Measurements from ENCODE around the gene ACER3.
A peak's percentile ranks its signal among the peaks of the same experiment; 100 is the strongest.

The ACER3 gene

GRCh38 chr11:77030834-77031414, 170.2 kb downstream of the ACER3 start:
- H3K4me3 ChIP-seq (ENCODE audit: low read length), result no peak overlapping the region
- no peaks in the 10 kb centered on the region for H3K4me1 ChIP-seq (ENCODE audit: control insufficient read depth, insufficient read depth, low read length)
- no peaks in the 10 kb centered on the region for H3K36me3 ChIP-seq (ENCODE audit: control insufficient read depth, insufficient read depth, low read length)
- no peak overlapping the region for H3K27ac ChIP-seq (ENCODE audit: low read depth, low read length)
- H3K9ac ChIP-seq (ENCODE audit: low read length), result no peak overlapping the region
- H3K27me3 ChIP-seq (ENCODE audit: control insufficient read depth, insufficient read depth, low read length), result no peaks in the 10 kb centered on the region

- Histone ChIP-seq H3K27ac (ENCODE audit: low read depth, low read length) (no peak overlapping the region), H3K36me3 (ENCODE audit: control insufficient read depth, insufficient read depth, low read length) (no peaks in the 10 kb centered on the region), H3K4me1 (ENCODE audit: control insufficient read depth, insufficient read depth, low read length) (no peaks in the 10 kb centered on the region), H3K27me3 (ENCODE audit: control insufficient read depth, insufficient read depth, low read length) (no peaks in the 10 kb centered on the region), H3K4me3 (ENCODE audit: low read length) (no peak overlapping the region), H3K9ac (ENCODE audit: low read length) (no peak overlapping the region)
Observed at GRCh38 chr11:77031599-77031998, 170.9 kb downstream of the ACER3 start.

GRCh38 chr11:77035039-77035438, 174.3 kb downstream of the ACER3 start:
- no peak overlapping the region for H3K9ac ChIP-seq (ENCODE audit: low read length)
- H3K4me1 ChIP-seq (ENCODE audit: control insufficient read depth, insufficient read depth, low read length), result no peaks in the 10 kb centered on the region
- H3K27me3 ChIP-seq (ENCODE audit: control insufficient read depth, insufficient read depth, low read length), result peaks cover 7% of the 10 kb centered on the region
- no peak overlapping the region for H3K4me3 ChIP-seq (ENCODE audit: low read length)
- H3K27ac ChIP-seq (ENCODE audit: low read depth, low read length), result no peak overlapping the region
- H3K36me3 ChIP-seq (ENCODE audit: control insufficient read depth, insufficient read depth, low read length), result no peaks in the 10 kb centered on the region

GRCh38 chr11:77035580-77035979, 174.9 kb downstream of the ACER3 start:
- H3K27me3 ChIP-seq (ENCODE audit: control insufficient read depth, insufficient read depth, low read length), result peaks cover 10% of the 10 kb centered on the region
- H3K27ac ChIP-seq (ENCODE audit: low read depth, low read length), result no peak overlapping the region
- no peak overlapping the region for H3K9ac ChIP-seq (ENCODE audit: low read length)
- no peaks in the 10 kb centered on the region for H3K4me1 ChIP-seq (ENCODE audit: control insufficient read depth, insufficient read depth, low read length)
- peak overlapping the region; percentile 43 for H3K4me3 ChIP-seq (ENCODE audit: low read length)
- H3K36me3 ChIP-seq (ENCODE audit: control insufficient read depth, insufficient read depth, low read length), result no peaks in the 10 kb centered on the region

- Histone ChIP-seq H3K27ac (ENCODE audit: low read depth, low read length) (no peak overlapping the region), H3K36me3 (ENCODE audit: control insufficient read depth, insufficient read depth, low read length) (no peaks in the 10 kb centered on the region), H3K4me1 (ENCODE audit: control insufficient read depth, insufficient read depth, low read length) (no peaks in the 10 kb centered on the region), H3K27me3 (ENCODE audit: control insufficient read depth, insufficient read depth, low read length) (peaks cover 11% of the 10 kb centered on the region), H3K4me3 (ENCODE audit: low read length) (no peak overlapping the region), H3K9ac (ENCODE audit: low read length) (no peak overlapping the region)
Observed at GRCh38 chr11:77036398-77036797, 175.7 kb downstream of the ACER3 start.

- Histone ChIP-seq H3K9ac (ENCODE audit: low read length) (no peak overlapping the region), H3K27ac (ENCODE audit: low read depth, low read length) (no peak overlapping the region), H3K36me3 (ENCODE audit: control insufficient read depth, insufficient read depth, low read length) (no peaks in the 10 kb centered on the region), H3K4me1 (ENCODE audit: control insufficient read depth, insufficient read depth, low read length) (no peaks in the 10 kb centered on the region), H3K4me3 (ENCODE audit: low read length) (no peak overlapping the region), H3K27me3 (ENCODE audit: control insufficient read depth, insufficient read depth, low read length) (peaks cover 13% of the 10 kb centered on the region)
Observed at GRCh38 chr11:77037057-77037456, 176.3 kb downstream of the ACER3 start.

GRCh38 chr11:77038029-77038824, 177.5 kb downstream of the ACER3 start:
- H3K36me3 ChIP-seq (ENCODE audit: control insufficient read depth, insufficient read depth, low read length), result no peaks in the 10 kb centered on the region
- H3K9ac ChIP-seq (ENCODE audit: low read length), result no peak overlapping the region
- H3K27me3 ChIP-seq (ENCODE audit: control insufficient read depth, insufficient read depth, low read length), result peaks cover 14% of the 10 kb centered on the region
- no peaks in the 10 kb centered on the region for H3K4me1 ChIP-seq (ENCODE audit: control insufficient read depth, insufficient read depth, low read length)
- H3K4me3 ChIP-seq (ENCODE audit: low read length), result no peak overlapping the region
- no peak overlapping the region for H3K27ac ChIP-seq (ENCODE audit: low read depth, low read length)

GRCh38 chr11:77038825-77039326, 178.2 kb downstream of the ACER3 start:
- peak overlapping the region; percentile 54 for H3K4me3 ChIP-seq (ENCODE audit: low read length)
- H3K27ac ChIP-seq (ENCODE audit: low read depth, low read length), result no peak overlapping the region
- H3K36me3 ChIP-seq (ENCODE audit: control insufficient read depth, insufficient read depth, low read length), result no peaks in the 10 kb centered on the region
- no peaks in the 10 kb centered on the region for H3K4me1 ChIP-seq (ENCODE audit: control insufficient read depth, insufficient read depth, low read length)
- H3K27me3 ChIP-seq (ENCODE audit: control insufficient read depth, insufficient read depth, low read length), result peaks cover 14% of the 10 kb centered on the region
- H3K9ac ChIP-seq (ENCODE audit: low read length), result no peak overlapping the region

- Histone ChIP-seq H3K36me3 (ENCODE audit: control insufficient read depth, insufficient read depth, low read length) (no peaks in the 10 kb centered on the region), H3K4me3 (ENCODE audit: low read length) (peak overlapping the region; percentile 54), H3K27ac (ENCODE audit: low read depth, low read length) (no peak overlapping the region), H3K9ac (ENCODE audit: low read length) (no peak overlapping the region), H3K27me3 (ENCODE audit: control insufficient read depth, insufficient read depth, low read length) (peaks cover 14% of the 10 kb centered on the region), H3K4me1 (ENCODE audit: control insufficient read depth, insufficient read depth, low read length) (no peaks in the 10 kb centered on the region)
Observed at GRCh38 chr11:77039491-77040400, 179.0 kb downstream of the ACER3 start.

GRCh38 chr11:77040401-77040777, 179.7 kb downstream of the ACER3 start:
- Histone ChIP-seq H3K36me3 (ENCODE audit: control insufficient read depth, insufficient read depth, low read length) (no peaks in the 10 kb centered on the region), H3K27me3 (ENCODE audit: control insufficient read depth, insufficient read depth, low read length) (peaks cover 14% of the 10 kb centered on the region), H3K9ac (ENCODE audit: low read length) (no peak overlapping the region), H3K4me3 (ENCODE audit: low read length) (no peak overlapping the region), H3K27ac (ENCODE audit: low read depth, low read length) (no peak overlapping the region), H3K4me1 (ENCODE audit: control insufficient read depth, insufficient read depth, low read length) (no peaks in the 10 kb centered on the region)

GRCh38 chr11:77040889-77041288, 180.2 kb downstream of the ACER3 start:
- Histone ChIP-seq H3K27ac (ENCODE audit: low read depth, low read length) (no peak overlapping the region), H3K27me3 (ENCODE audit: control insufficient read depth, insufficient read depth, low read length) (peaks cover 17% of the 10 kb centered on the region), H3K36me3 (ENCODE audit: control insufficient read depth, insufficient read depth, low read length) (no peaks in the 10 kb centered on the region), H3K4me1 (ENCODE audit: control insufficient read depth, insufficient read depth, low read length) (no peaks in the 10 kb centered on the region), H3K4me3 (ENCODE audit: low read length) (no peak overlapping the region), H3K9ac (ENCODE audit: low read length) (no peak overlapping the region)

- no peaks in the 10 kb centered on the region for H3K36me3 ChIP-seq (ENCODE audit: control insufficient read depth, insufficient read depth, low read length)
- no peak overlapping the region for H3K27ac ChIP-seq (ENCODE audit: low read depth, low read length)
- H3K9ac ChIP-seq (ENCODE audit: low read length), result no peak overlapping the region
- peaks cover 18% of the 10 kb centered on the region for H3K27me3 ChIP-seq (ENCODE audit: control insufficient read depth, insufficient read depth, low read length)
- H3K4me3 ChIP-seq (ENCODE audit: low read length), result no peak overlapping the region
- H3K4me1 ChIP-seq (ENCODE audit: control insufficient read depth, insufficient read depth, low read length), result peaks cover 3% of the 10 kb centered on the region
Observed at GRCh38 chr11:77042111-77042726, 181.5 kb downstream of the ACER3 start.
